PFSK-1 (cell line): Measurements from ENCODE around the gene APOL1.

Experiments used
- FOXP2 ChIP-seq: optimal IDR thresholded peaks from 2 replicates; pipeline ENCODE3; 2011; ENCODE audit warnings: borderline replicate concordance, control low read depth, inconsistent platforms; ENCODE audit not compliant: insufficient read depth; ENCODE audit errors: extremely low read length, extremely low read depth
- POLR2AphosphoS5 ChIP-seq: IDR thresholded peaks from 2 replicates; pipeline ENCODE4 v1.6.1; 2012; ENCODE audit warnings: low read depth, mild to moderate bottlenecking, control low read depth, low read length, moderate library complexity
- SIN3A ChIP-seq: IDR thresholded peaks from 2 replicates; pipeline ENCODE4 v1.6.1; 2012; ENCODE audit warnings: mild to moderate bottlenecking, low read length, moderate library complexity, borderline replicate concordance; ENCODE audit not compliant: insufficient read depth
- TAF1 ChIP-seq: IDR thresholded peaks from 2 replicates; pipeline ENCODE4 v1.6.1; 2012; ENCODE audit warnings: low read length, control low read depth, borderline replicate concordance; ENCODE audit not compliant: insufficient read depth
- TF ChIP-seq, protein P1 (sequence below), 2 experiments: IDR thresholded peaks; 2 replicates each; pipeline versions ENCODE4 v1.6.1 to v1.8.0; 2011 to 2012; ENCODE audit warnings: low read depth in 2 of 2, low read length in 2 of 2, control low read depth in 1 of 2, inconsistent platforms in 1 of 2, mild to moderate bottlenecking in 1 of 2, moderate library complexity in 1 of 2; ENCODE audit not compliant: insufficient read depth in 1 of 2

DNA sequence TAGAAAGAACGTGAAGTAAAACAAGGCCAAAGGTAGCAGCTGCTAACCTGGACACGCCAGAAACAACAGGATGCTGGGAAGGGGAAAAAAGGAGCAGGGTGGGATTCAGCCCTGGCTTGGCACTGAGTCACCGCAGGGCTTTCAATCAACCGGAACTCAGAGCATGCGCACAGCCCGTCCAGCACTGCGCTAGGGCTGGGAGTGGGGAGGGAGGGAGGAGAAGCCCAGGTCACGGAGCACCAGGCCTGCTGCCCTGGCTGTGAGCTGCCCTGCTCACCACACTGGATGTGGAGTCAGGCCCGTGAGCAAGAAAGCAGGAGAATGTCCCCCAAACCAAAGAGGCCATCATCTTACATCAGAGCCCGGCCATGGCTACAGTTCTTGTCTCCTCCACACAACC, 51.5 kb downstream of the APOL1 start:
- TF ChIP-seq POLR2AphosphoS5 = no peak
- TF ChIP-seq TAF1 = no peak
- TF ChIP-seq, protein P1, sequence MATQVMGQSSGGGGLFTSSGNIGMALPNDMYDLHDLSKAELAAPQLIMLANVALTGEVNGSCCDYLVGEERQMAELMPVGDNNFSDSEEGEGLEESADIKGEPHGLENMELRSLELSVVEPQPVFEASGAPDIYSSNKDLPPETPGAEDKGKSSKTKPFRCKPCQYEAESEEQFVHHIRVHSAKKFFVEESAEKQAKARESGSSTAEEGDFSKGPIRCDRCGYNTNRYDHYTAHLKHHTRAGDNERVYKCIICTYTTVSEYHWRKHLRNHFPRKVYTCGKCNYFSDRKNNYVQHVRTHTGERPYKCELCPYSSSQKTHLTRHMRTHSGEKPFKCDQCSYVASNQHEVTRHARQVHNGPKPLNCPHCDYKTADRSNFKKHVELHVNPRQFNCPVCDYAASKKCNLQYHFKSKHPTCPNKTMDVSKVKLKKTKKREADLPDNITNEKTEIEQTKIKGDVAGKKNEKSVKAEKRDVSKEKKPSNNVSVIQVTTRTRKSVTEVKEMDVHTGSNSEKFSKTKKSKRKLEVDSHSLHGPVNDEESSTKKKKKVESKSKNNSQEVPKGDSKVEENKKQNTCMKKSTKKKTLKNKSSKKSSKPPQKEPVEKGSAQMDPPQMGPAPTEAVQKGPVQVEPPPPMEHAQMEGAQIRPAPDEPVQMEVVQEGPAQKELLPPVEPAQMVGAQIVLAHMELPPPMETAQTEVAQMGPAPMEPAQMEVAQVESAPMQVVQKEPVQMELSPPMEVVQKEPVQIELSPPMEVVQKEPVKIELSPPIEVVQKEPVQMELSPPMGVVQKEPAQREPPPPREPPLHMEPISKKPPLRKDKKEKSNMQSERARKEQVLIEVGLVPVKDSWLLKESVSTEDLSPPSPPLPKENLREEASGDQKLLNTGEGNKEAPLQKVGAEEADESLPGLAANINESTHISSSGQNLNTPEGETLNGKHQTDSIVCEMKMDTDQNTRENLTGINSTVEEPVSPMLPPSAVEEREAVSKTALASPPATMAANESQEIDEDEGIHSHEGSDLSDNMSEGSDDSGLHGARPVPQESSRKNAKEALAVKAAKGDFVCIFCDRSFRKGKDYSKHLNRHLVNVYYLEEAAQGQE (IDR thresholded peaks at IDR 0.05; ENCODE audit: insufficient read depth in 1 of 2, low read depth in 2 of 2, low read length in 2 of 2) = no peak
- TF ChIP-seq SIN3A = no peak
- TF ChIP-seq FOXP2 = no peak
